Gastroesophageal sphincter (tissue), 4 donors: ENCODE results near the gene RAB6A. TPM values are rescaled to one million over a fixed set of nuclear protein-coding genes. Genes with fewer than 3 reads are reported as not detected.

Source experiments
- ATAC-seq: fragments of 150-250 bp; one replicate; pipeline ENCODE4 v1.9.1; 2016; ENCODE audit warnings: mild to moderate bottlenecking, moderate library complexity
- H3K27ac ChIP-seq, 4 donors: fragments of 200-600 bp; sonication (generic) in 3 of 4; 1 replicate in 3 of 4; 2 replicates in 1 of 4; pipeline ENCODE4 v1.5.1; 2016 to 2019
- H3K27me3 ChIP-seq: fragments of 200-600 bp; sonication (generic); one replicate; pipeline ENCODE4 v1.5.1; 2019
- H3K36me3 ChIP-seq, 2 donors: fragments of 200-600 bp; sonication (generic); one replicate each; pipeline ENCODE4 v1.5.1; 2019; ENCODE audit warnings: control low read depth in 1 of 2
- H3K4me1 ChIP-seq, 3 donors: fragments of 200-600 bp; sonication (generic); 1 replicate in 2 of 3; 2 replicates in 1 of 3; pipeline ENCODE4 v1.5.1; 2016 to 2019; ENCODE audit warnings: control low read depth in 2 of 3
- H3K4me3 ChIP-seq, 2 donors: fragments of 200-600 bp; sonication (generic); one replicate each; pipeline ENCODE4 v1.5.1; 2019; ENCODE audit warnings: mild to moderate bottlenecking in 1 of 2, moderate library complexity in 1 of 2
- H3K9me3 ChIP-seq, 3 donors: fragments of 200-600 bp; sonication (generic); one replicate each; pipeline ENCODE4 v1.5.1; 2017 to 2019; ENCODE audit warnings: control low read depth in 2 of 3
- CTCF ChIP-seq, 4 experiments: fragments of 200-600 bp in 2 of 4; fragments of 450-650 bp in 2 of 4; sonication (generic) in 1 of 4; IDR thresholded peaks; one replicate each; pipeline ENCODE4 v1.5.1; 2017 to 2019; ENCODE audit warnings: antibody characterized with exemption in 4 of 4, mild to moderate bottlenecking in 2 of 4, moderate library complexity in 2 of 4
- EP300 ChIP-seq: sonication (generic); formaldehyde crosslinking; IDR thresholded peaks from one replicate; pipeline ENCODE4 v1.6.1; 2017; ENCODE audit warnings: antibody characterized with exemption, mild to moderate bottlenecking
- POLR2A ChIP-seq, 2 donors: fragments of 450-650 bp; IDR thresholded peaks; one replicate each; pipeline ENCODE4 v1.6.1; 2017; ENCODE audit warnings: antibody characterized with exemption in 2 of 2, mild to moderate bottlenecking in 2 of 2, moderate library complexity in 1 of 2
- POLR2AphosphoS5 ChIP-seq: sonication (generic); formaldehyde crosslinking; IDR thresholded peaks from one replicate; pipeline ENCODE4 v1.6.1; 2017; ENCODE audit warnings: antibody characterized with exemption
- WGBS, 2 donors: methylation state at CpG; one replicate each; pipeline ENCODE4 v1.1.5; 2018; ENCODE audit warnings: low coverage in 1 of 2; 5-methylcytosine and 5-hydroxymethylcytosine counted together
- total RNA-seq, 4 donors: library from RNA; depleted of rRNA; stranded (reverse); fragments of >200 nt; gene quantifications; one replicate each; pipeline ENCODE4 v1.1.0, GENCODE V29; 2016

The RAB6A gene
- total RNA-seq, 4 donors from 2014 or later = 134 to 168 (median 149) TPM

GRCh38 chr11:73670808-73671207 lies 90.1 kb downstream of the RAB6A start:
- H3K36me3 ChIP-seq = peaks cover 0 to 21% of the 10 kb centered on the region in 2 donors
- H3K4me3 ChIP-seq = no peak overlapping the region
- WGBS, 2 donors = 88 to 100% methylated on average over 1 of the region's 3 CpGs
- ATAC-seq = no peak
- no peaks in the 10 kb centered on the region for H3K27me3 ChIP-seq
- no peak overlapping the region for H3K27ac ChIP-seq
- TF ChIP-seq POLR2A (IDR thresholded peaks at IDR 0.05) (no peak), POLR2AphosphoS5 (no peak), EP300 (no peak), CTCF (IDR thresholded peaks at IDR 0.05) (no peak)
- H3K4me1 ChIP-seq = peaks cover 0 to 11% (median 0%) of the 10 kb centered on the region in 3 donors
- no peaks in the 10 kb centered on the region for H3K9me3 ChIP-seq

- ATAC-seq = no peak
- H3K4me3 ChIP-seq = no peak overlapping the region
- peaks cover 0 to 5% of the 10 kb centered on the region in 2 donors for H3K36me3 ChIP-seq
- H3K9me3 ChIP-seq = no peaks in the 10 kb centered on the region
- WGBS, 2 donors = 89% methylated on average over 1 of the region's 1 CpG; no CpG with 5 or more reads in 1 of the 2 donors
- TF ChIP-seq POLR2AphosphoS5 (no peak), CTCF (IDR thresholded peaks at IDR 0.05) (no peak), POLR2A (IDR thresholded peaks at IDR 0.05) (no peak), EP300 (no peak)
- H3K27ac ChIP-seq = no peak overlapping the region
- H3K27me3 ChIP-seq = no peaks in the 10 kb centered on the region
- H3K4me1 ChIP-seq = peaks cover 0 to 20% (median 0%) of the 10 kb centered on the region in 3 donors
Observed at GRCh38 chr11:73667891-73668290, 93.0 kb downstream of the RAB6A start.

GRCh38 chr11:73664877-73665276 lies 96.0 kb downstream of the RAB6A start:
- TF ChIP-seq CTCF (IDR thresholded peaks at IDR 0.05) (no peak), POLR2A (IDR thresholded peaks at IDR 0.05) (no peak), POLR2AphosphoS5 (no peak), EP300 (no peak)
- H3K4me1 ChIP-seq = peaks cover 0 to 23% (median 4%) of the 10 kb centered on the region in 3 donors
- no peak overlapping the region for H3K27ac ChIP-seq
- no peaks in the 10 kb centered on the region for H3K9me3 ChIP-seq
- H3K4me3 ChIP-seq = no peak overlapping the region
- H3K36me3 ChIP-seq = no peaks in the 10 kb centered on the region
- H3K27me3 ChIP-seq = no peaks in the 10 kb centered on the region
- no peak for ATAC-seq

GRCh38 chr11:73663604-73664495 lies 97.0 kb downstream of the RAB6A start:
- H3K36me3 ChIP-seq = no peaks in the 10 kb centered on the region
- no peaks in the 10 kb centered on the region for H3K27me3 ChIP-seq
- no peak for ATAC-seq
- no peak overlapping the region for H3K4me3 ChIP-seq
- peaks cover 0 to 23% (median 4%) of the 10 kb centered on the region in 3 donors for H3K4me1 ChIP-seq
- H3K9me3 ChIP-seq = no peaks in the 10 kb centered on the region
- no peak overlapping the region for H3K27ac ChIP-seq
- 42 to 71% methylated on average over 2 to 3 of the region's 3 CpGs for WGBS, 2 donors
- no peak for TF ChIP-seq CTCF (IDR thresholded peaks at IDR 0.05)
- TF ChIP-seq POLR2A (IDR thresholded peaks at IDR 0.05) = no peak
- TF ChIP-seq POLR2AphosphoS5 = no peak
- TF ChIP-seq EP300 = no peak
